ENCODE data around the gene RUNX1.

Gene RUNX1

DNA sequence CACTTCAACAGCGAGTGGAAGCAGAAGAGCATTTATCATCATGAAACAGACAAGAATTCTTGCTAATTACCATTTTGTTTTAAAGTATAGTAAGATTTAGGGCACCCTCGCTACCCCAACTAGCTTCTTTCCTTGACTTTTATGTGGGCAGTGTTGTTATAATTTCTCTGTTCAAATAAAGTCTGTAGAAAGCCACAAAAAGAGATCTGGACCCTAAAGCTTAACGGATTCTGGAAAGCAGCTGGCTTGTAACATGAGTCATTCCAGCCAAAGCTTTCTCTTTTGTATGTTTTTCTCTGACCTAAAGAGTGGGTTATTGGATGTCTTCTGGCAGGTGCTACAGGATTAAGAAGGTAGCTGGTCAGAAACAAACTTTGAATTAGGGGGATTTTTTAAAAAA lies 37.4 kb downstream of the RUNX1 start:
- peaks cover 94% of the 10 kb centered on the region for H4K20me1 ChIP-seq
- H3K4me3 ChIP-seq = peak overlapping the region; percentile 33
- H3K36me3 ChIP-seq = peaks cover 73% of the 10 kb centered on the region
- H3K9me3 ChIP-seq = no peaks in the 10 kb centered on the region
- no peak for TF ChIP-seq Cebpa-rat (IDR thresholded peaks at IDR 0.05)
- peak overlapping the region; percentile 60 for H3K9ac ChIP-seq
- H3K27ac ChIP-seq = peak overlapping the region; percentile 77
- H3K4me2 ChIP-seq = peak overlapping the region; percentile 77
- peaks cover 100% of the 10 kb centered on the region for H3K4me1 ChIP-seq
- H3K27me3 ChIP-seq = no peaks in the 10 kb centered on the region

DNA sequence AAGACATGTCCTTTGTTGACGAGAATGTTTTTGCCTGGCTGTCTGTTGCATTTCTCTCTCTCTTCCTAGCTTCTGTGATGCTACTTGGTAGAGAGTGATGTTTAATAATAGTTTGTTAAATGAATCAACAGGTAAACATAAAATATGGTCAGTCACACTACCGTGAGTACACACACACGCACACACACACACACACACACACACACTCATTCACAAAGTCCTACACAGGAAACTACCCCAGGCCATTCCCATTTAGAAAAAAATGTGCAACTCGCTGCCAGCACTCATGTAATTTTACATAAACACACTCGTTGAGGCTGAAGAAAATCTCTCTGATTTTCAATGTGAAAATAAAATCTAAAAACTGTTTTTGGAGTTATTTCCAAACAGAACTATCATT lies 38.7 kb downstream of the RUNX1 start:
- Histone ChIP-seq H3K27ac (peak overlapping the region; percentile 77), H4K20me1 (peaks cover 94% of the 10 kb centered on the region), H3K9me3 (no peaks in the 10 kb centered on the region), H3K27me3 (no peaks in the 10 kb centered on the region), H3K4me1 (peaks cover 99% of the 10 kb centered on the region), H3K4me3 (no peak overlapping the region), H3K9ac (0 out of 2 replicates have a peak overlapping the region, but pooled peaks have one; percentile 13), H3K4me2 (peak overlapping the region; percentile 77), H3K36me3 (peaks cover 73% of the 10 kb centered on the region)
- no peak for TF ChIP-seq Cebpa-rat (IDR thresholded peaks at IDR 0.05)

DNA sequence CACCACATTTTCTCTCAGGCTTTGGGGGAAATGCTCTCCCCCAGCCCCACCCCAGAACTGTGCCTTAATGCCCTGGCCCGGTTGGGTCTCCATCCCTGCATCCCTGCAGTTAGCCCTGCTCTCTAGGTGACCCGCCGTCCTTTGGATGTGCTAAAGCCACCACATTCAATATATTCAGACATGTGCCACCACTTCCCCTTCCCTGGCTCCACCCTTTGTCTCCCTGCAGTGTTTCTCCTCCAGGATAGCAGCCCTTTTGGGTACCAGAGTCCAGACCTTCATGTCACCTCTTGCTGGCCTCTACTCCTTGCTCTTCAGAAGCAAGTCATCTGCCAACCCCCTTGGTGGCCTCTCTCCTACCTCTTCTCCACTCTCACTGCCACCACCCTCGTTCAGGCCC lies 41.8 kb downstream of the RUNX1 start:
- Histone ChIP-seq H4K20me1 (peaks cover 94% of the 10 kb centered on the region), H3K4me1 (peaks cover 88% of the 10 kb centered on the region)

DNA sequence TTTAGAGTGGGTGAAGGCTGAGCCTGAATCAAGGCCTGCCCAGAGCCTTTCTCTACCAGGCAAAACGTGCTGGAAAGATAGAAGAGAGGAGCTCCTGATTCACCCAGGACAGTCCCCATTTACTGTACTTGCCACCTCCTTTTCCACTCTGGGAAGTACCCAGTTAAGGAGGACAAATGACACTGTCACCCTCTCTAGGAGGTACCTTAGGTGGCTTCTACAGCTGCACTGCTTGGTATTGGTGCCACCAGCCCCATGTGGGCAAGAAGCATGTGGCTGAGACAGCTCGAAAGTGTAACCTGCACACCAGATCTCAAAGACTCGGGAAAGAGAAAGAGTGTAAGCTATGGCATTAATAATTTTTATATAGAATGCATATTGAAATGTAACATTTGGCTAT lies 42.3 kb downstream of the RUNX1 start:
- Histone ChIP-seq H3K4me3 (no peak overlapping the region), H3K27ac (peak overlapping the region; percentile 39; the same call in 1 of the 2 replicates), H3K4me1 (peaks cover 83% of the 10 kb centered on the region), H3K27me3 (no peaks in the 10 kb centered on the region), H3K9ac (no peak overlapping the region), H3K36me3 (peaks cover 94% of the 10 kb centered on the region), H3K9me3 (no peaks in the 10 kb centered on the region; the same call in 1 of the 2 replicates), H4K20me1 (peaks cover 94% of the 10 kb centered on the region), H3K4me2 (peak overlapping the region; percentile 13; the same call in 1 of the 2 replicates)
- no peak for TF ChIP-seq Cebpa-rat (IDR thresholded peaks at IDR 0.05)

More for the DNA sequence above, 41.8 kb downstream of the RUNX1 start:
- Histone ChIP-seq H3K27ac (peak overlapping the region; percentile 39), H3K27me3 (no peaks in the 10 kb centered on the region), H3K9me3 (no peaks in the 10 kb centered on the region; the same call in 1 of the 2 replicates), H3K4me2 (peak overlapping the region; percentile 13; the same call in 1 of the 2 replicates), H3K36me3 (peaks cover 90% of the 10 kb centered on the region), H3K4me3 (no peak overlapping the region), H3K9ac (no peak overlapping the region)
- TF ChIP-seq Cebpa-rat (IDR thresholded peaks at IDR 0.05) = no peak

DNA sequence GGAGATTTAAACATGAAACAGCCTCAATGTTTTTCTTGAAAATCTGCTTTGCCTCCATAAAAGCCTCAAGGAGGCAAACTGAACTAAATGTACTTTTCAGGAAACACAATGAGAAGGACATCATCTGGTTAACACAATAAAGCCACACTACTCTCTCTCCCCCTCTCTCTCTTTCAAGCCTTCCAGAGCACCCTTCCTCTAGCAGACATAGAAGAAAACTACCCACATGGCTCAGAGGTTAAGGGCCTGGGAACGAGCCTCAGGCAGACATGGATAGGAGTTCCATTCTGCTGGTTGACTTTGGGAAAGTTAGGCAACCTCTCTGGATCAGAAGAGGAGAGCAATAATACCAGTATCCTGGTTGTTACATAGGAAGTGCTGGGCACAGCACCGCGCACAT lies 42.9 kb downstream of the RUNX1 start:
- peaks cover 94% of the 10 kb centered on the region for H4K20me1 ChIP-seq
- no peak overlapping the region for H3K4me3 ChIP-seq
- no peaks in the 10 kb centered on the region for H3K27me3 ChIP-seq
- no peak for TF ChIP-seq Cebpa-rat (IDR thresholded peaks at IDR 0.05)
- peaks cover 93% of the 10 kb centered on the region for H3K36me3 ChIP-seq
- H3K4me1 ChIP-seq = peaks cover 77% of the 10 kb centered on the region
- no peak overlapping the region; the same call in 1 of the 2 replicates for H3K4me2 ChIP-seq
- H3K9ac ChIP-seq = no peak overlapping the region
- H3K27ac ChIP-seq = peak overlapping the region; percentile 4; the same call in 1 of the 2 replicates
- H3K9me3 ChIP-seq = no peaks in the 10 kb centered on the region; the same call in 1 of the 2 replicates

DNA sequence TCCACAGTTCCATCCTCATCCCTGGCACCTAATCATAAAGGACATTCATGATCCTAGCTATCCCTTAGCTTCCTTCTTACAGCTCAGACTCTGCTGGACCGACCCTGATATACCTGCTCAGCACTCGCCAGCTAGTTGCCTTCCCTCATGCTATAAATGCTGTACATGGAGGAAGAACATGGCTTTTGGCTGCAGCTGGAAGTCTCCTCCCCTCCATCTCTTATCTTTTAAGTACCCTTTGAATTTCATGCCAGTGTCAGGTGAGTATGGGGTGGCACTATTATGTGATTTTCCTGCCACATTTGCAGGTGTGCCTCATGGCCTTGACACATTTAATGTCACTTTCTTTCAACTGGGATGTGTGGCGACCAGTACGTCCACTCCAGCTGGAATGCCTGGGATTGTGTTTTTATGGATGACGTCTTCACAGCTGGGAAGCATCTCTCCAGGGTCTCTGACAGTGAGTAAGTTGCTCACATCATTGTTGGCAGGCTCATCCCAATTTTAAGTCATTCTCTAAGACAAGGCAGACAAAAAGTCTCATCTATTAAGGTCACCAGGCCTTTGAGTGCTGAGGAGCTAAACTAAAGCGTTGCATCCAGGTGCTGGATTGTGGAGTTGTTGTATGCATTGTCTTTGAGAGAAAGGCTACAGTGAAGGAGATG lies 43.4 kb downstream of the RUNX1 start:
- Histone ChIP-seq H3K9me3 (no peaks in the 10 kb centered on the region; the same call in 1 of the 2 replicates), H4K20me1 (peaks cover 94% of the 10 kb centered on the region), H3K4me3 (no peak overlapping the region), H3K27me3 (no peaks in the 10 kb centered on the region), H3K9ac (no peak overlapping the region), H3K27ac (peak overlapping the region; percentile 4; the same call in 1 of the 2 replicates), H3K4me1 (peaks cover 74% of the 10 kb centered on the region), H3K36me3 (peaks cover 91% of the 10 kb centered on the region), H3K4me2 (no peak overlapping the region)
- no peak for TF ChIP-seq Cebpa-rat (IDR thresholded peaks at IDR 0.05)

DNA sequence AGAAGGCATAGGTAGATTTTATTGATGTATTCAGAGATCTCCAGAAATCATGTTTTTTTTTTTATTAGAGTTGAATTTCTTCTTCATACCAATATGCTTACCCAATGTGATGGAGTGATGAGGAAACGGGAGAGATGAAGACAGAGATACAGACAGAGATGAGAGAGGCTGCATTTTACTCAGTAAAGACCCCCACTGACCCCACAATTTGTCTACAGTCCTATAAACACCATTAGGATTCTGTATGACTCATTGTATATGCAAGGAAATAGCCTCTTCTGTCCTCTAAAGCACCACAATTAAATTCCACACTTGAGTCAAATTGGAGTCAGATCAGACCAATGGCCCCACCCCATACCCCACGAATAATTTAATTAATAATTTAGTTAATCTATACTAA lies 44.0 kb downstream of the RUNX1 start:
- Histone ChIP-seq H4K20me1 (peaks cover 99% of the 10 kb centered on the region), H3K9me3 (no peaks in the 10 kb centered on the region; the same call in 1 of the 2 replicates), H3K9ac (no peak overlapping the region), H3K27me3 (no peaks in the 10 kb centered on the region), H3K27ac (no peak overlapping the region), H3K36me3 (peaks cover 89% of the 10 kb centered on the region), H3K4me3 (no peak overlapping the region), H3K4me2 (no peak overlapping the region), H3K4me1 (peaks cover 74% of the 10 kb centered on the region)
- no peak for TF ChIP-seq Cebpa-rat (IDR thresholded peaks at IDR 0.05)

DNA sequence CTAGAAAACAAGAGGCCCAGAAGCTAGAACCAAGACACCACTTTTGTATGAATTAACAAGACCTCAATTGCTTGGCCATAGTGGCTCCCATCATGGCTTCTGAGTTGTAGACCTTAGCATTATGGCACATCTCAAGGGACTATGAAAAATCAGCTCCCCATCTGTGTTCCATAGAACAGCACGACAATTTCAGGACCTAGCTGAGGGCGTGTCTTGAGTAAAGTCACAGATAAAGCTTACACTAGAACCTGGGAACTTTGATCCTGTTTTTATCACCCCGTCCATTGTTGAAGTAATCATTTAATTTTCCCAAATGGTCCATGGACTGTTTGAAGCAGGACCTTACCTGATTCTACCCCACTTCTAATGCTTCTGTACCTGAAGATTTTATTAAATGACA lies 44.8 kb downstream of the RUNX1 start:
- H3K9me3 ChIP-seq = no peaks in the 10 kb centered on the region; the same call in 1 of the 2 replicates
- H3K4me1 ChIP-seq = peaks cover 74% of the 10 kb centered on the region
- peaks cover 100% of the 10 kb centered on the region for H4K20me1 ChIP-seq
- TF ChIP-seq Cebpa-rat (IDR thresholded peaks at IDR 0.05) = no peak
- no peak overlapping the region for H3K4me2 ChIP-seq
- H3K4me3 ChIP-seq = no peak overlapping the region
- H3K36me3 ChIP-seq = peaks cover 88% of the 10 kb centered on the region
- no peaks in the 10 kb centered on the region for H3K27me3 ChIP-seq
- H3K9ac ChIP-seq = no peak overlapping the region
- no peak overlapping the region for H3K27ac ChIP-seq

DNA sequence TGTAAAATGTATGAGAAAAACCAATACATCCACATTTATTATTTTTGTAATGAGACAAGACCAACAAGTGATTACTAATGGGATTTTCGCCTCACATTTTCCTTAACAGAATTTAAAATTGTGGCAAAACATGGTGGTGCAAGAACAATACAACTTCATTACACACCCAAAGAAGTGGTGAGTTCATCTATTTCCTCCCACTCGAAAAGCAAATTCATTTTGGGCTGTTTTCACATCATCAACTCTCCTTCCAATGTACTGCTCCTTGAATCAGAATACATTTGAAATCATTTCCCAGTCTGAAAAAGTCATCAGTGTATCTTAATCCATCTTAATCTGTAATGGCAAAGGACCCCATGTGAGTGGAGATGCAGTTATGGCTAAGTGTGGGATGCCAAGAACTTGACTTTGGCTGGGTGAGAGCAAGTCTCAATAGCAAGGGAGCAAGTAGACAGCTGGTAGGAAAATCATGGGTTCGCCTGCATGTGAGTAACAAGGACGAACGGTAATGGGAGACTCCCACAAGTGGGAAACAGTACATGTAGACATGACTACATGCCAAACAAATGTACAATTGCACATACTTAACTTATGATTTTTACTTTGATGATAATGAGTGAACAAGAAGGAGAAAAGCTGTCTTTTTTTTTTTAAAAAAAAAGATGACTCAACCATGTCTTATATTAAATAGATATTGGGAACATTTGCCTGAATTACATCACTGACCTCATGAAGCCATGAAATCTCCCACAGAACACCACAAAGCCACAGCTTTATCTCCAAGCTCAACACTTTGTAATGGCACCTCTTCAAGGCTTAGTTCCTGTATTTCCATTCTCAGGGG lies 46.0 kb downstream of the RUNX1 start:
- Histone ChIP-seq H3K4me3 (no peak overlapping the region), H4K20me1 (peaks cover 100% of the 10 kb centered on the region), H3K9ac (no peak overlapping the region), H3K9me3 (no peaks in the 10 kb centered on the region; the same call in 1 of the 2 replicates), H3K27ac (no peak overlapping the region), H3K27me3 (no peaks in the 10 kb centered on the region), H3K36me3 (peaks cover 88% of the 10 kb centered on the region), H3K4me2 (no peak overlapping the region), H3K4me1 (peaks cover 74% of the 10 kb centered on the region)
- no peak for TF ChIP-seq Cebpa-rat (IDR thresholded peaks at IDR 0.05)

Data from BLaER1 (cell line).